H1 (cell line): ENCODE results near the gene MARCHF2. TPM values are rescaled to one million over a fixed set of nuclear protein-coding genes. Genes with fewer than 3 reads are reported as not detected.
"Not testable (repeated sequence)": the region's sequence is repeated elsewhere in the genome, so short reads cannot be mapped to it uniquely, and the experiment has no call there.

Source experiments
- CTCF ChIA-PET: fragments of 300-600 bp; sonication (Branson Sonifier 250); formaldehyde crosslinking; loops from one replicate; lab custom pipeline; 2021; ENCODE audit not compliant: partially characterized antibody; lab: Charles Lee
- POLR2A ChIA-PET: fragments of 300-600 bp; sonication (Branson Sonifier 250); formaldehyde crosslinking; loops from one replicate; lab custom pipeline; 2021; ENCODE audit warnings: inconsistent platforms; ENCODE audit not compliant: partially characterized antibody; lab: Charles Lee
- DNase-seq, 2 experiments: peaks; one replicate each; pipeline versions ENCODE4 v3.0.0 to v3.0.0-alpha.2; 2010 to 2022; ENCODE audit warnings: low spot score in 2 of 2, low read depth in 1 of 2, mixed read lengths in 1 of 2
- FAIRE-seq: peaks from 2 replicates; lab custom pipeline; 2011; peaks lifted over from hg19 to GRCh38; lab: Jason Lieb, UNC
- H2AFZ ChIP-seq: 2 replicates; pipeline ENCODE4 v1.8.1; 2012; ENCODE audit warnings: low read length, inconsistent platforms
- H2AK5ac ChIP-seq: 2 replicates; pipeline ENCODE4 v1.6.1; 2013; ENCODE audit warnings: low read depth, low read length
- H2BK120ac ChIP-seq: replicated peaks from 2 replicates; pipeline ENCODE3; 2013; ENCODE audit warnings: low read depth, low read length, inconsistent platforms
- H2BK12ac ChIP-seq: 2 replicates; pipeline ENCODE4 v1.6.1; 2013; ENCODE audit warnings: low read depth, low read length
- H2BK15ac ChIP-seq: 2 replicates; pipeline ENCODE4 v1.6.1; 2013; ENCODE audit warnings: low read length
- H2BK20ac ChIP-seq: 2 replicates; pipeline ENCODE4 v1.6.1; 2013; ENCODE audit warnings: low read length
- H2BK5ac ChIP-seq: 2 replicates; pipeline ENCODE4 v1.6.1; 2013; ENCODE audit warnings: low read depth, low read length
- H3K14ac ChIP-seq: 2 replicates; pipeline ENCODE4 v1.6.1; 2013; ENCODE audit warnings: inconsistent platforms; ENCODE audit not compliant: insufficient read length
- H3K18ac ChIP-seq: 2 replicates; pipeline ENCODE4 v1.6.1; 2013; ENCODE audit warnings: low read length; ENCODE audit errors: extremely low read depth
- H3K23ac ChIP-seq: 2 replicates; pipeline ENCODE4 v1.6.1; 2013; ENCODE audit warnings: inconsistent platforms; ENCODE audit not compliant: insufficient read length
- H3K23me2 ChIP-seq: 2 replicates; pipeline ENCODE4 v1.6.1; 2013; ENCODE audit warnings: low read depth, low read length
- H3K27ac ChIP-seq: 2 replicates; pipeline ENCODE4 v1.6.1; 2011; ENCODE audit warnings: low read depth, low read length, inconsistent platforms
- H3K27me3 ChIP-seq, 4 experiments: replicated peaks in 1 of 4; 1 replicate in 1 of 4; 2 replicates in 3 of 4; pipeline versions ENCODE4 v1.6.1 to v1.8.1; 2011 to 2013; ENCODE audit warnings: low read length in 3 of 4, mild to moderate bottlenecking in 3 of 4, inconsistent platforms in 2 of 4, mixed read lengths in 2 of 4, moderate library complexity in 1 of 4; ENCODE audit not compliant: control insufficient read depth in 3 of 4, insufficient read depth in 3 of 4; ENCODE audit errors: extremely low read depth in 1 of 4
- H3K36me3 ChIP-seq, 4 experiments: 2 replicates each; pipeline versions ENCODE4 v1.6.1 to v1.8.1; 2011 to 2013; ENCODE audit warnings: mild to moderate bottlenecking in 4 of 4, low read length in 3 of 4, moderate library complexity in 2 of 4, control low read depth in 1 of 4, inconsistent platforms in 1 of 4; ENCODE audit not compliant: insufficient read depth in 4 of 4, control insufficient read depth in 2 of 4
- H3K4ac ChIP-seq: replicated peaks from 2 replicates; pipeline ENCODE3; 2013; ENCODE audit warnings: low read length, low read depth, mixed read lengths, inconsistent platforms; ENCODE audit not compliant: insufficient read length
- H3K4me1 ChIP-seq, 4 experiments: replicated peaks in 1 of 4; 1 replicate in 1 of 4; 2 replicates in 3 of 4; pipeline versions ENCODE4 v1.6.1 to v1.8.1; 2011 to 2013; ENCODE audit warnings: low read length in 3 of 4, inconsistent platforms in 2 of 4, mixed read lengths in 1 of 4; ENCODE audit not compliant: insufficient read depth in 4 of 4, control insufficient read depth in 3 of 4
- H3K4me2 ChIP-seq, 2 experiments: 2 replicates each; pipeline versions ENCODE4 v1.6.1 to v1.8.1; 2011 to 2013; ENCODE audit warnings: low read depth in 2 of 2, low read length in 2 of 2, control low read depth in 1 of 2, inconsistent platforms in 1 of 2, mild to moderate bottlenecking in 1 of 2; ENCODE audit not compliant: insufficient read depth in 1 of 2
- H3K4me3 ChIP-seq, 4 experiments: fragments of 200-600, 300-600 bp in 1 of 4; sonication (generic), shearing (Covaris generic), sonication (Bioruptor Twin) in 1 of 4; 2 replicates each; pipeline versions ENCODE4 v1.5.1 to v1.8.1; 2011 to 2016; ENCODE audit warnings: low read length in 4 of 4, low read depth in 3 of 4, control low read depth in 2 of 4, inconsistent platforms in 2 of 4, mild to moderate bottlenecking in 2 of 4, mixed read lengths in 1 of 4, moderate library complexity in 1 of 4; ENCODE audit not compliant: insufficient read depth in 2 of 4; ENCODE audit errors: extremely low read depth in 1 of 4
- H3K56ac ChIP-seq: replicated peaks from 2 replicates; pipeline ENCODE3; 2013; ENCODE audit warnings: low read depth, mild to moderate bottlenecking, mixed read lengths, low read length, inconsistent platforms; ENCODE audit not compliant: insufficient read length
- H3K79me1 ChIP-seq: 2 replicates; pipeline ENCODE4 v1.6.1; 2013; ENCODE audit warnings: low read depth, low read length, control low read depth
- H3K79me2 ChIP-seq, 2 experiments: 2 replicates each; pipeline versions ENCODE4 v1.6.1 to v1.8.1; 2012 to 2013; ENCODE audit warnings: low read length in 2 of 2, mild to moderate bottlenecking in 2 of 2, inconsistent platforms in 1 of 2; ENCODE audit not compliant: insufficient read depth in 2 of 2, control insufficient read depth in 1 of 2
- H3K9ac ChIP-seq, 4 experiments: replicated peaks in 1 of 4; 1 replicate in 1 of 4; 2 replicates in 3 of 4; pipeline versions ENCODE4 v1.6.1 to v1.8.1; 2011 to 2013; ENCODE audit warnings: low read depth in 3 of 4, low read length in 3 of 4, control low read depth in 2 of 4, mild to moderate bottlenecking in 2 of 4, moderate library complexity in 2 of 4, inconsistent platforms in 1 of 4; ENCODE audit errors: extremely low read depth in 1 of 4
- H3K9me3 ChIP-seq, 2 experiments: 2 replicates each; pipeline versions ENCODE4 v1.6.1 to v1.8.1; 2012 to 2013; ENCODE audit warnings: mild to moderate bottlenecking in 2 of 2, moderate library complexity in 2 of 2, control low read depth in 1 of 2, inconsistent platforms in 1 of 2, low read depth in 1 of 2, low read length in 1 of 2, mixed read lengths in 1 of 2; ENCODE audit not compliant: insufficient read depth in 2 of 2
- H4K20me1 ChIP-seq, 2 experiments: replicated peaks in 1 of 2; 2 replicates each; pipeline versions ENCODE3 to v1.8.1; 2011 to 2013; ENCODE audit warnings: inconsistent platforms in 2 of 2, low read length in 2 of 2, mild to moderate bottlenecking in 1 of 2; ENCODE audit not compliant: insufficient read depth in 2 of 2, control insufficient read depth in 1 of 2
- H4K5ac ChIP-seq: 2 replicates; pipeline ENCODE4 v1.6.1; 2013; ENCODE audit warnings: low read length, low read depth, mixed read lengths, inconsistent platforms; ENCODE audit not compliant: insufficient read length
- H4K8ac ChIP-seq: 2 replicates; pipeline ENCODE4 v1.8.0; 2013; ENCODE audit warnings: mild to moderate bottlenecking, moderate library complexity, low read length, inconsistent platforms; ENCODE audit not compliant: insufficient read depth; ENCODE audit errors: extremely low read depth
- H4K91ac ChIP-seq: replicated peaks from 2 replicates; pipeline ENCODE3; 2013; ENCODE audit warnings: low read length, mixed read lengths, inconsistent platforms; ENCODE audit not compliant: insufficient read length
- ASH2L ChIP-seq: fragments of 200-600, 300-600 bp; sonication (generic); IDR thresholded peaks from one replicate; pipeline ENCODE4 v1.7.1; 2017; ENCODE audit warnings: low read length
- HDAC2 ChIP-seq, 2 experiments: fragments of 300-600 bp in 1 of 2; sonication (generic) in 1 of 2; IDR thresholded peaks; 2 replicates each; pipeline ENCODE4 v1.6.1; 2011 to 2012; ENCODE audit warnings: low read depth in 2 of 2, low read length in 2 of 2, mild to moderate bottlenecking in 2 of 2, moderate library complexity in 2 of 2, borderline replicate concordance in 1 of 2, inconsistent platforms in 1 of 2
- WGBS, 2 experiments: shearing (Covaris generic) in 1 of 2; methylation state at CpG; one replicate each; pipeline versions ENCODE4 v1.1.6 to v1.1.7; 2013 to 2015; ENCODE audit warnings: low lambda C conversion rate in 2 of 2, mixed read lengths in 2 of 2, inconsistent platforms in 1 of 2, low coverage in 1 of 2, missing lambda C conversion rate in 1 of 2; ENCODE audit not compliant: insufficient replicate concordance in 2 of 2, insufficient coverage in 1 of 2, insufficient read length in 1 of 2; ENCODE audit errors: extremely low coverage in 1 of 2, missing lambda C conversion rate in 1 of 2; 5-methylcytosine and 5-hydroxymethylcytosine counted together
- polyA plus RNA-seq, 7 experiments: library from polyadenylated mRNA; depleted of rRNA in 3 of 7; stranded (reverse) in 5 of 7; unstranded in 2 of 7; fragments of >200 nt in 5 of 7; fragments of 200-250 nt in 2 of 7; gene quantifications; 1 replicate in 5 of 7; 2 replicates in 1 of 7; 4 replicates in 1 of 7; pipeline versions ENCODE4 v1.2.1 to v1.2.3, GENCODE V29; 2011 to 2013; ENCODE audit warnings: missing spikeins in 2 of 7, mixed read lengths in 2 of 7
- total RNA-seq: library from RNA; stranded (reverse); fragmentation: NEBNext Ultra II Directional; extraction: Animal tissue kit (Norgen Biotek cat#: 25700); gene quantifications from 2 replicates; pipeline ENCODE4 v1.2.1, GENCODE V29; 2021

MARCHF2 gene
- total and polyA plus RNA-seq, 2 of the 8 experiments (the other 6 are each of a cell fraction or from before 2014, with no cell fraction given), result 18.5 to 46.2 TPM

DNA sequence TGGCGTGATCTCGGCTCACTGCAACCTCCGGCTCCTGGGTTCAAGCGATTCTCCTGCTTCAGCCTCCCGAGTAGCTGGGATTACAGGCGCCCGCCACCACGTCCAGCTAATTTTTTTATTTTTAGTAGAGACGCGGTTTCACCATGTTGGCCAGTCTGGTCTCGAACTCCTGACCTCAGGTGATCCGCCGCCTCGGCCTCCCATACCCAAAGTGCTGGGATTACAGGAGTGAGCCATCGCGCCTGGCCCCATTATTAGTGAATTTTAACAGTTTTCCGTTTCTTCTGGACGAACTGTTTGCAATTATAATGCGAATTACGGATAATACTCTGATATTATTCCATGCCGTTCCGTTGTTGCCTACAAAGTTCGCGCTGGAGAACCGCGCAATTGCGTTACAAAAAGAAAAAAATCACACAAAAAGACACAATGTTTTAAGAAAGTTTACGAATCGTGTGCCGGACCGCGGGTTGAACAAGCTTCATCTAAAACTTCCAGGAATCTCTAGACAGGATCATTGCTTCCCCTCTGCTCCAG, 31.1 kb downstream of the MARCHF2 start:
- H3K23ac ChIP-seq, H3K56ac ChIP-seq, H2BK120ac ChIP-seq, H2BK12ac ChIP-seq, H2BK20ac ChIP-seq, H3K79me1 ChIP-seq, H4K91ac ChIP-seq, H3K9me3 ChIP-seq, FAIRE-seq, DNase-seq, H3K27me3 ChIP-seq, H2AK5ac ChIP-seq, H3K4ac ChIP-seq, H3K14ac ChIP-seq, H3K23me2 ChIP-seq: not testable (repeated sequence)
- Histone ChIP-seq H4K20me1 (peaks cover 10 to 21% of the 10 kb centered on the region in 2 experiments), H2AFZ (peak overlapping the region; percentile 35), H3K18ac (peak overlapping the region; percentile 84), H3K27ac (peak overlapping the region; percentile 58; the same call in 1 of the 2 replicates), H4K5ac (peak overlapping the region; percentile 76), H4K8ac (peak overlapping the region; percentile 76; the same call in 1 of the 2 replicates), H3K9ac (peak overlapping the region; percentile 86 to 99 (median 93)), H3K4me3 (peak overlapping the region; percentile 85 to 93 (median 88)), H3K36me3 (peaks cover 0 to 22% (median 1%) of the 10 kb centered on the region in 4 experiments; a peak in 2 of 8 replicates), H3K4me1 (peaks cover 6 to 23% (median 15%) of the 10 kb centered on the region in 4 experiments), H2BK5ac (peak overlapping the region; percentile 71), H2BK15ac (0 out of 2 replicates have a peak overlapping the region, but pooled peaks have one; percentile 25), H3K4me2 (peak overlapping the region; percentile 70 to 78), H3K79me2 (peaks cover 39 to 44% of the 10 kb centered on the region in 2 experiments)
- ChIA-PET POLR2A (interaction anchor here (0.5 to 8.0 kb wide), 23 partner anchors 7 to 546 kb away, joined by 3 to 63 read pairs (median 5); partner anchors contain the start of genes MARCHF2, RAB11B and ZNF414), CTCF (interaction anchor here (0.6 to 1.5 kb wide), 4 partner anchors 27 to 309 kb away, joined by 3 to 7 read pairs (median 3); no protein-coding TSS in a partner anchor)
- 44% methylated on average over 32 of the region's 32 CpGs; no CpG with 5 or more reads in 1 of the 2 experiments for WGBS, 2 experiments
- TF ChIP-seq ASH2L (peak; percentile 63), HDAC2 (IDR thresholded peaks at IDR 0.05; ENCODE audit: borderline replicate concordance in 1 of 2, low read depth in 2 of 2, low read length in 2 of 2) (0 out of 4 replicates have a peak, but pooled peaks of 1 of the 2 experiments have one; percentile 12)
